HG02970 (cell line): Measurements from ENCODE around the gene PTPN3.
"Not testable (repeated sequence)": the region's sequence is repeated elsewhere in the genome, so short reads cannot be mapped to it uniquely, and the experiment has no call there.

Experiments used
- ATAC-seq: cut with Tn5 transposase; IDR thresholded peaks from one replicate; pipeline ENCODE4 v1.9.1; 2021; ENCODE audit warnings: mild to moderate bottlenecking, moderate library complexity, moderate number of reproducible peaks; ENCODE audit not compliant: unreplicated experiment, low FRiP score

The PTPN3 gene

DNA sequence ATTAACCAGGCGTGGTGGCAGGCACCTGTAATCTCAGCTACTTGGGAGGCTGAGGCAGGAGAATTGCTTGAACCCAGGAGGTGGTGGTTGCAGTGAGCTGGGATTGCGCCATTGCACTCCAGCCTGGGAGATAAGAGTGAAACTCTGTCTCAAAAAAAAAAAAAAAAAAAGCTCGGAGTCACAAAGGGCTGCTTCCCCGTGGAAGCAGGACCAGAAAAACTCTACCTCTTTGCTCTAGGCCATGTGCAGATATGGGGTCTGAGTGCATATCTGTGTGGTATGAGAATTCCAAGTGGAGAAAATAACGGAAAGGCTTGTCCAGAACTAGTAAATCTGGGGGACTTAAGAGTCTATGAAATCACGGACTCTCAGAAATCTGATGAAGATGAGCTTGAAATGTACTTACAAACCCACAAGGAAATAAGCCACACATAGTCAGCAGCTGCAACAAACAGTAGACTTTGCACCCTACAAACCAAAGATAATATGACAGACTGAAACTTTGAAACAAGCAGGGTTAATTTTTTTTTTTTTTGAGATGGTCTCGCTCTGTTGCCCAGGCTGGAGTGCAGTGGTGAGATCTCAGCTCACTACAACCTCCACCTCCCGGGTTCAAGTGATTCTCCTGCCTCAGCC lies 139.0 kb downstream of the PTPN3 start:
- ATAC-seq: not testable (repeated sequence)

DNA sequence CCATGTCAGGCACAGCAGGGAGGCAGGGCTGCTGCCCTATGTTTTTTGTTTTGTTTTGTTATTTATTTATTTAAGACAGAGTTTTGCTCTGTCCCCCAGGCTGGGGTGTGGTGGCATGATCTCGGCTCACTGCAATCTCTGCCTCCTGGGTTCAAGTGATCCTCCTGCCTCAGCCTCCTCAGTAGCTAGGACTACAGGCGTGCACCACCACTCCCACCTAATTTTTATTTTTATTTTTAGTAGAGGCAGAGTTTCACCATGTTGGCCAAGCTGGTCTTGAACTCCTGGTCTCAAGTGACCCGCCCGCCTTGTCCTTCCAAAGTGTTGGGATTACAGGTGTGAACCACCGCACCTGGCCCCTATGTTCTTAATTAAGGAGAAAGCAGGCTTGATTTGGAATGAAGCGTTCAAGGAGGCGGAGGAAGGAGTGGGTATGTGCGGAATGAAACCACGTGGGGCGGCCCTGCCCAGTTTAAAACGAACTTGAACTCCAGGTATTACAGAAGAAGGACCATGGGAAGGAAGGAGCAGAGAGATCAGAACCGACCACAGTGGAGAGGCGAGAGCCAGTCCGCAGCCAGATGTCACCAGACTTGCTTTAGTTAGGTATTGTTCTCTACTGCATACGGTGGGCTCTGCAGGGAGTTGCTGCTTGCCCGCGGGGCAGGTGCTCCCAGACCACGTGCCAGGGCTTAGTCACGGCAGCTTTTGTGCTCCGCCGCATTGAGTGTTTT lies 142.4 kb downstream of the PTPN3 start:
- ATAC-seq: no peak

DNA sequence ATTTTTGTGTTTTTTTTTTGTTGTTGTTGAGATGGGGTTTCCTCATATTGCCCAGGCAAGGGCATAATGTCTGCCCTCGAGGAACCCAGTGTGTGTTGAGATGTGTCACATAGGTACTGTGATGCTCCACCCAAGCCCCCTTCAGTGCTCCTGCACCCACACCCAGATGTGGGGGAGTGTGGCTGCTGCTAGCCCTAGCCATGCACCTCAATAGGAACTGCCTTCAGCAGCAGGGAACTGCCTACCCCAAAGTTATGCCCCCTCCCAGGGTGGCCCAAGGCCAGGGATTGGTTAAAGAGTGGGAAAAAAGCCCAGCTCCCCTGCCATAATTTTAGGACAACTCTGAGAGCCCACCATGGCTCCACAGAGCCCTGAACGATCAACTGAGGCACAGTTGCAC lies 143.9 kb downstream of the PTPN3 start:
- no peak for ATAC-seq

DNA sequence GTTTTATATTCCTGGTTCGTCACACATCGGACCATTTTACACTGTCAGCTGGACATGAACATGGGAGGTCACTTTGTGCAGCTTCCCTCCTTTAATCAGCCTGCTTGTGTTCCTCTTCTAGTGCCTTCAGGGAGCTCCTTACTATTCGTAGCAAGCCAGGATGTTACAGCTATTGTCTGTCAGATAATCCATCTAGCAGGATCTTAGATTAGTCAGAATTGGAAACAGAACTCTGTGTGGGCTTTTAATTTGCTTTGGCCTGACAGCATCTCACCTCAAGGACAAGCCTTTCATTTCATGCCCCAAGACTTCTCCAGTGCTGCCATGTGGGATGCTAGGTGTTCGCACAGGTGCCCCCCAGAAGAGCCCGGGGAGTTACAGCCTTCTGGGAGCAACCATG lies 147.1 kb downstream of the PTPN3 start:
- ATAC-seq: no peak

DNA sequence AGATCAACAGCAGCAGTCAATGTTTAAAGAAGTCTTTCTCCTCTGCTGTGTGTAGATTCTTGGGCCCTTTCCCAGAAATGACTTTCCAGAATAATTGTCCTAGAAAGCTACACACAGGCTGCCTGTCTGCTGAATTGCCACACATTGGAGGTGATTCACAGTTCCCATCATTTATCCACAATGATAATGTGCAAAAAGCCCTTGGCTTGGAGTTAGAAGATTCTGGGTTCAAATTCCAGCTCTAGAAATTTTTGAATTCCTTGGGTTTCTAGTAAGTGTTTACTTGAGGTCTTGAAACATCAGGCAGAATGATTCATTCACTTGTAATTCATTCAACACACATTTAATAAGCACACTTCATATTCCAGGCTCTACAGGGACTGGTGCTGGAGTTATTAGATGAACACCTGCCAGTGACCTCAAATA lies 148.7 kb downstream of the PTPN3 start:
- ATAC-seq: no peak

DNA sequence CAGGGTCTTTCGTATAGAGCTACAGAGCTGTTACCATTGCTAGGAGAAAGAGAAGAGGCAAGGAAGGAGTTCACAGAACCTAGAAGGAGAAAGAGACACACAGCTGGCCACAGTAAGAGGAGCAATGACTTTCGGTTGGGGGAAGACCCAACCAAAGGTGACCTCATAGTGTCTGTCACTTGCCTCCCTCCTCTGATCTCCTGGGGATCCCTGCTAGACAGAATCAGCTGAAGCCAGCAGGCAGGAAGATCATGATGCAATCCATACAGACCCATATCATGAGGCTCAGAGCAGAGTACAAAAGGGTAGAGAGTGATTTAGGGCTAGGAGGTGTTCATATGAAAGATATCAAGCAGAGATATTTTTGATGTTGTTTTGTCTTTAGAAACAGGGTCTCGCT lies 151.2 kb downstream of the PTPN3 start:
- ATAC-seq: no peak

DNA sequence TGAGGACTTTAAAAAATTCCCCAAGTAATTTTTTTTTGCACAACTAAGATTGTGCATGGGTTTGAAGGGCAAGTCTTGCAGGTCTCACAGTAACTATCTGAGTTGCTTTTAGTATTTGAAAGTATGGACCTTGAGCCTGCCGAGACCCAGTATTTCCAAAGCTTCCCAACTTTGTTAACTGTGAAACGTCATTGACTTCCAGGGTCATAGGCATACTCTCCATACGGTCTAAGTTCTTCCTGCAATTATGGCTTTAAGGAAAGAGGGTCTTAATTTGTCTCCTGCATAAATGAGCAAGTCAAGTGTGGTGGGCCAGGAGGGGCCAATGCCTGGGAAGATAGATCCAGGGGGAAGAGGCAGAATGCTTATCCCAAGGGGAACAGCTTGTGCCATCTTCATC lies 153.2 kb downstream of the PTPN3 start:
- ATAC-seq: no peak

DNA sequence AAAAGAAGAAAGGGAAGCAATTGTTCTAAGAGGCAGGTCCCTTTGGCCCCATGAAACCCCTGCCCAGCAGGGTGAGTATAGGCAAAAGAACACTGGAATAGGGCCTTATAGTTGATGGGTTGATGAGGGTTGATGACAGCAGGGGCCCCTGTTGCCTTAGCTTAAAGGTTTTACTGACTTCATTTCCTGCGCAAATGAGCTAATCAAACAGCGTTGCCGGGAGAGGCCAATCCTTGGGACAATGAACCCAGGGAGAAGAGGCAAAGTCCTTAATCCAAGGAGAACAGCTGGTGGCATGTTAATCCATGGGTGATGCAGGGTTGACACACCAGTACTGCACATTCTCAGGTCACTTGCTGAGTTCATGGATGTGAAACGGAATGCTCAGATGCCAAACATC lies 155.2 kb downstream of the PTPN3 start:
- ATAC-seq: no peak

DNA sequence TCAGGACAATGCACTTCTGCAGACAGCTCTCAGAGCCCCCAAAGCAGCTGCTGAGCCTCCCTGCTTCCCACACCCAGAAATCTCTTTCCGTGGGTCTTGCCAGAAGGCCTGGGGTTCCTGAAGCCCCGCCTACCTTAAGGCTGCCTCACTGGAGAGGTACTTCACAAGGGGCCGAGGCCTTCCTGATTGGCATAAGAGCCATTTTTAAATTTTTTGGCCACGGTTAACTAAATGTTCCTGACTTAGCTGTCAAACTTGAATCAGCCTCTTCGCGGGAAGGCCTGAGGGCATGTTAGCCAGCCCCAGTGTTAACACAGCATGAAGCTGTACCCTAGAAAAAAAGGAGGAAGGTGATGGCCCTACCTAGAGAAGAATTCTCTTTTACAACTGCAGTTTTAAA lies 156.5 kb downstream of the PTPN3 start:
- ATAC-seq: no peak

DNA sequence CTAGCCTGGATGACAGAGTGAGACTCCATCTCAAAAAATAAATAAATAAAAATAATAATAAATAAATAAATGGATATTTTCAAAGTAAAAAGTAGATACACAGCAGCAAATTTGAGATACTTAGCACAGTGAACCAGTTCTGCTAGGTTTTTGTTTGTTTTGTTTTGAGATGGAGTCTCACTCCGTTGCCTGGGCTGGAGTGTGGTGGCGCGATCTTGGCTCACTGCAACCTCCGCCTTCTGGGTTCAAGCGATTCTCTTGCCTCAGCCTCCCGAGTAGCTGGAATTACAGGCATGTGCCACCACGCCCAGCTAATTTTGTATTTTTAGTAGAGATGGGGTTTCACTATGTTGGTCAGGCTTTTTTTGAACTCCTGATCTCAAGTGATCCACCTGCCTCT lies 157.1 kb downstream of the PTPN3 start:
- ATAC-seq: not testable (repeated sequence)

DNA sequence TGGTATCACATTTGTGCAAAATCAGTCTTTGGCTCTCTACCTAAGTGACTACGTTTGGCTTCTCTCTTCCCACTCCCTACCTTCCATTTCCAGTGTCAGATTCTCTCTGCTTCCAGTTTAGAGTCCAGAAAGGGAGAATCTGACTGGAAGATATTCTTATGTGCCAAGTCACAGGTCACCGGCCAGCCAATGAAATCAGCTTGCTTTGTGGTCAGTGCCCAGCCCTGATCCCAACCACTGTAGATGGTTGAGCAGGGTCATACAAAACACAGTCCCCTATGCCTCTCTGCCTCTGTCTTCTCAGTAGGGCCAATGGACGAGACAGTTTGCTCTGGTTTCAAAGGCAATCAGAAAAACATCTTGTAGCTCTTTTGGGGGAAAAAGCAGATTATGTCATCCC lies 161.7 kb downstream of the PTPN3 start:
- ATAC-seq: no peak

DNA sequence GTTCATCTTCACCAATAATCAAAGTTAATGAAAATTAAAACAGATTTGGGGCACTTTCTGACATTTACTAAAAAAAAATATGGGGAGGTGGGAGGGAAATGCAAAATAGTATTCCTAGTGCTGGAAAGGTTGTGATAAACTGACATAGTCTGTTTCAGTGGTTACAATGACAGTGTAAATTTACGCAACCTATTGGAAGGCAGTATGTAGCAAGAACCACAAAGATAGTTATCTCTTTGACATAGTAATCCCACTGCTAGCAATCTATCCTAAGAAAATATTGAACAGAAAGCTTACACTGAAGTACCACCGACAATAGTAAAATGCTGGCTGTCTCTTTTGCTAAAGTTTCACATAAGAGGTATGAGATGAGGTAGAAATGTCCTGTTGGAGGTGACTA lies 162.2 kb downstream of the PTPN3 start:
- ATAC-seq: no peak

DNA sequence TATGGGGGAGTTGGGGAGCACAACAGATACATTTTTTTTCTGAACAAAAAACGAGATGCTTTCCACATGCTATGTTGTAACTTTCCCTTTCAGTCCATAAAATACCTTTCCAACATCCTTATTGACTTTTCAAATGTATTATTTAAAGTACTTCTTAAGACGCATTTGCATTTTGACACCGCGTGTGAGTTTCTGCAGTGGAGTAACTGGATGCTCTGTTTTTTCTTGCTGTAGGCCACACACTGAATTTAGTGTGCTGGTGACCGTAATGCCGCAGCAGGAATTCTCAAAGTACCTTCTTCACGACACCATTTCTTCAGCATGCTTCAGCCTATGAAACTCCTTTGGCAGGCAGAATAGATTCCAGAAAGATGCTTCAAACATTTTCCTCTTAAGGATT lies 163.0 kb downstream of the PTPN3 start:
- no peak for ATAC-seq

DNA sequence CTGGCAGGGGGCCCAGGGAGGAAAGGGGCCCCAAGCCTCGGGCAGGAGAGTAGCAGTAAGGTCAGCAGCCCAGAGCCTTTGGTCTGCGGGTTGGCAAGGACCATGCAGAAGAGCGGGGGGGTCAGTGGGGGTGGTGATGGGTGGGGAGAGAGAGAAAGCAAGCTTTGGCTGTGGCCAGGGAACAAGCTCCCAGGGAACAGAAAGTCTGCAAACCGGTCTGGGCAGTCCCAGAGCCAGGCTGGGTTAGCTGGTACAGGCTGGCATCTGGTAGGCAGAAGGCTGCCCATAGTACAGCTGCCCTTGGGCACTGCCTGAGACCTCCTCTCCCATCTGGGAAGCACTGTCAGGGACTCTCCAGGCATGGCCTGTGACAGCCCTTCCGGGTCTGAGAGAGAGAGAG lies 166.8 kb downstream of the PTPN3 start:
- no peak for ATAC-seq

DNA sequence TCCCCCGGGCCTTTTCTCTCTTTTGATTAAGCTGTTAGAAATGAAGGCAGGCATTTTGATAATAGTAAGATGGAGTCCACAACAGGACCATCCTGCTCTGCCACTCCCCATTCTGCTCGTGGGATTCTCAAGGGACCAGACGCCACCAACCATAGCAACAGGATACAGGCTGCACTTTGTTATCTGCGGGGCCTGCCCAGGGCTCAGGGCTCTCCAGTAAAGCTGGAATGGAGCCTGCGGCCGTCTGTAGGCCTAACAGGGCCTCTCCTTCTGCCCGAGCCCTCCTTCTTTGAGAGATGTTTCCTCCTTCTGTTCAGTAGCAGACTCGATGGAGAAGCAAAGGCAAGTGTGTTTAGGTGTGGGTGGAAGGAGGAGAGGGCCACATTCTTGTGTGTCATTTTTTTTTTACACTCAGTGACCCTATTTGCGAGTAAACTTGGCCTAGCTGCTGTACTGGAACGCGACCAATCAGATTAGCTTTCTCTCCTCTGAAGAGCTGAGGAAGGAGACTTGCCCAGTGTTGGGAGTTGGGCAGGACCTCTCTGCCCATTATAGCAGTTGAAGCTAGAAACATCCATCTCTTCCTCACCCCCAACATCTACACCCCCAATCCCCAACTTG lies 168.4 kb downstream of the PTPN3 start:
- ATAC-seq: no peak

DNA sequence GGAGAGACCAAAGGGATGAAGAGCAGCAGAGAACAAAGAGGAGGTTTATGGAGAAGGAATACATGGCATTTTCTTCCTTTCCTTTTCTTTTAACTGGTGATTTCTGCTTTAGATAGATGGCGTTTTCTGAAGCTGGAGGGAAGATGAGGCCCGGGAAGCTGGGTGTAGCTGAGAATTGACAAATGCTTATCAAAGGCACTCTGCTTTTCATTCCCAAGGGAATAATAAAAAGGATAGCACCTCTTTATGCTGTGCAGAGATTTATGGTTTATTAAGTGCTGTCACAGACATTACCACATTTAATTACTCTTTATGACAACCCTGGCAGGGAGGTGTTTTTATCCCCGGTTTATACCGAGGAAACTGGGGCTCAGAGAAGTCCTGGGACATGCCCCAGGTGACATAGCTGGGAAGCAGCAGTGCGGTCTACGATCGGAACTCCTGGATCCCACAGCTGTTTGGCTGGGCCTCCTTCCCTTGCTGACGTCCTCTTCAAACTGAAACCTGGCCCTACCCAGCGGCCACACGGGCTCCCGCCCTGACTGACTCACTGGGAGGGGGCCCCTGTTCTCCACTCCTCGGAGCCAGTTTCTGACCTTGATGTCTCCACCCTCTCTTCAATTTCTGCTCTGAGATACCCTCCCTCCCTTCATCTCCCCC lies 169.0 kb downstream of the PTPN3 start:
- no peak for ATAC-seq
